HG03097 (cell line): ENCODE data around the gene FOXL3.

Source experiments
- ATAC-seq: cut with Tn5 transposase; IDR thresholded peaks from one replicate; pipeline ENCODE4 v1.9.1; 2021; ENCODE audit not compliant: unreplicated experiment, low FRiP score

FOXL3 gene

DNA sequence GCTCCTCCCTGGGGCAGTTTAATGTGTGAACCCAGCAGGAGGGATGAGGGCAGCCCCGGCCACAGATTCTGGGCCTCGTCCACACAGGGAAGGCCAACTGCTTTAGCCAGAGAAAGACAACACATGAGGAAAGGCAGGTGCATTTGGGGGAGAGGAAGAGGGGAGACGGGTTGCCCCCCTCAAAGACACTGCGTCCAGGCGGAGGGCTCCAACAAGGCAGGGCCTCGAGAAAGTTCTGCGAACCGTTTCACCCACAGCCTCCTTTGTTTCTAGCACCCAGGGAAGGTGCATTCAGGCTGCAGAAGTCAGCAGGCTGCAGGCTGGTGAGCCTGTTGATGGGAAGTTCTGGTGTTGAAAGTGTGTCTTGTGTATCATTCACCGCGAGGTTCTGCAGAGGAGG lies 10.1 kb downstream of the FOXL3 start:
- ATAC-seq, result no peak

- no peak for ATAC-seq
Observed at GRCh38 chr7:300546-301290, 10.7 kb downstream of the FOXL3 start.

GRCh38 chr7:301291-302053 lies 11.5 kb downstream of the FOXL3 start:
- no peak for ATAC-seq

DNA sequence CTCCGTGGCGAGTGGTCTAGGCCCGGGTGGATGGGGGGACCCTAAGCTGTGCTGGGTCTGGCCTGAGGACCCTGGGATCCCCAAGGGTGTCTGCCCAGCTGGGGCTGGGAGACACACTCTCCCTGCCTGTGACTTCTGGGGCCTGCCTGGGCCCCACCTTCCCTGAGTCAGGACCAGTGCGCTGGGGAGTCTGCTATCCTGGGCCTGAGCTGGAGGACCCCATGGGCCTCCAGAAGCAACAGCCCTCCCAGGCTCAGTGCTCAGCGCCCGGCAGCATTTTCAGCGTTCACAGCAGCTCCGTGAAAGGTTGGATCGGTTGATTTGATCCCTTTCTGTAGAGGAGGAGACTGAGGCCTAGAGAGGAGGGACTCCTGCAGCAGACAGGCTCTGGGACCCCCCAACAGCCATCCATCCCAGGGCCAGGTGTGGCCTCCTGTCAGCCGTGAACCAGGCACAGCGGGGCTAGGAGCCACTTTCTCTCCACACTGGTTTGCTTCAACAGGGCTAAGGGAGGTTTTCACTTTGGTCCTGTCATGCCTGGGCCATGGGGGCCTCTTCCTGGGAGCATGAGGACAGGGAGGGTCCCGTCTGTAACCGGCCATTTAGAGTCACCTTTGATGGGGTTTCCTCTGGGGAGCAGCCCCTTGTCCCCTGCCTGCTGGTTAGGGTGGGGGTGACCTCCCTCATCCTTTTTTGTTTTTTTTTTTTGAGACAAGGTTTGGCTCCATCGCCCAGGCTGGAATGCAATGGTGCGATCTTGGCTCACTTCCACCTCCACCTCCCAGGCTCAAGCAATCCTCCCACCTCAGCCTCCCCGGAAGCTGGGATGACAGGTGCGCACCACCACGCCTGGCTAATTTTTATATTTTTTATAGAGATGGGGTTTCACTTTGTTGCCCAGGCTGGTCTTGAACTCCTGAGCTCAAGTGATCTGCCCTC lies 12.4 kb downstream of the FOXL3 start:
- ATAC-seq, result no peak

- no peak for ATAC-seq
Observed at GRCh38 chr7:303425-303824, 13.5 kb downstream of the FOXL3 start.

- no peak for ATAC-seq
Observed at GRCh38 chr7:303884-304573, 14.1 kb downstream of the FOXL3 start.

- no peak for ATAC-seq
Observed at GRCh38 chr7:304574-305409, 14.8 kb downstream of the FOXL3 start.

DNA sequence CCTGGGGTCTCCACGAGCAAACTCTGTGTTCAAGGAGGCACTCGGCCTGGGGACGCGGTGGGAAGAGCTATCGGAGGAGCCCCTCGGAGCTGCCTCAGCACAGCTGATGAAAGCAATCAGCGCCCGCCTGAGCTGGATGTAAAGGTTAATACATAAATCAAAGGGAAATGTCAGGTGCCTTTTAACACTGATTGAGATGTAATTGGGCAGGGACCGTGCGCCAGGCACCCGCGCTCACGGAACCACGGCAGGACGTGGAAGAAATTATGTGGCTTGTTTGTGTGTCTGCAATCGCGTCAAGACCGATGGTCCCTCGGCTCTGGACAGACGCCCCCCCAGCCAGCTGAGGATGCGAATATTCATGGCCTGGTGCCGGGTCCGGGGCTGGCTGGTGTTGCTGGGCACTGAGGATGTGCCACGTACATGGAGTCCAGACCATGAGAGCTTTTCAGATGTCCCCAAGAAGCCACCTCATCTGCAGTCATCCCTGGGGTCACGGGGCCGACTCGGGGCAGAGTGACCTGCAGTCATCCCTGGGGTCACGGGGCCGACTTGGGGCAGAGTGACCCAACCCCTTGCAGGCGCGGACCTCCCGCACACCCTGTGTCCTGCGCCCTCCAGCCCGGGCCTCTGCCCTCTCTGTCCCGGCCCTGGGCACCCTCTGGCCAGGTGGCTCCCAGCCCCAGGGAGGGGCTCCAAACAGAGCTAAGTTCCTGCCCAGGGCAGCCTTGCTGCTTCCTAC lies 15.6 kb downstream of the FOXL3 start:
- ATAC-seq, result no peak

GRCh38 chr7:307970-308369 lies 18.0 kb downstream of the FOXL3 start:
- no peak for ATAC-seq

- ATAC-seq, result no peak
Observed at GRCh38 chr7:309586-310228, 19.7 kb downstream of the FOXL3 start.

GRCh38 chr7:311131-311680 lies 21.2 kb downstream of the FOXL3 start:
- ATAC-seq, result no peak

DNA sequence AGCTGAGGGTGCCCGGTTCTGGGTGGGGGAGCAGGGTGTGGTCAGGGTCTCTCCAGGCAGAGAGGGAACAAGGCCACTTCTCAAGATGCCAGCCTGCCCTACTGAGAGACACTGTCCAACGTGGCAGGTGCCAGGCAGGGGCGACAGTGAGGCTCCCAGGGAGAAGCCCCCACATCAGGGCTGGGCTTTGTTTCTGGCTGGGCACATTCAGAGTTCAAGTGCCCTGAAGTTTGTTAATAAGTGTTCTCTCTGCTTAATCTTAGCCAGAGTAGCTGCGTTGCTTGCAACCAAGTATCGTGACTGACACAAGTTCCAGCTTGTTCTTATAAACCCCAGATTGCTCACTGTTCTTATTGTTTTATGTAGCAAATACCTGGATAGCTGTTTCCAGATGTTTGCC lies 21.8 kb downstream of the FOXL3 start:
- ATAC-seq, result no peak

DNA sequence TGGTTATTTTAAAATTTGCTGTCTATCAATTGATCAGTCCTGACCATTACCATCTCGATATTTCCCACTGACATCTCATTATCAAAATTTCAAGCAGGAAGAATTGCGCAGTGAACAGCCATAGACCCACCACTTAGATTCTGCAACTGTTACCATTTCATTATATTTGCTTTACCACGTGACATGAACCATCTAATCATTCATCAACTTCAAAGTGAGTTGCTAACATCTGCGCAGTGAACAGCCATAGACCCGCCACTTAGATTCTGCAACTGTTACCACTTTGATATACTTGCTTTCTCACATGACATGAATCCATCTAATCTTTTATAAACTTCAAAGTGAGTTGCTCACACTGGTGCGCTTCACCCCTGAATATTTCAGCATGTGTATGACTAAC lies 22.5 kb downstream of the FOXL3 start:
- no peak for ATAC-seq

DNA sequence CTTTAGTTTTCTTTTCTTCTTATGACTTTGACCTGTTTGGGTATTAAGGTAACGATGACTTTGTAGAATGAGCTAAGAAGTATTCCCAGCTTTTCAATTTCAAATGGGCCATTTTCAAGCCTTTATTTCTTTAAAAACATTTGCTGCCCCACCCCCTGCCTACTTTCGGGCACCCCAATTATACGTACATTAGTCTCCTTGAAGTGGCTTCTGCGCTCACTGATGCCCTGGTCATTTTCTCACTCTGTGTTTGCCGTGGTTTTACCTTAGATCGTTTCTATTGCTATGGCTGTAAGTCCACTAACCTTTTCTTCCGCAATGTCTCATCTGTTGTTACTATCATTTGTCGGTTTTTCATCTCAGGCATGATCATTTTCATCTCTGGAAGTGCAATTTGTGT lies 24.9 kb downstream of the FOXL3 start:
- no peak for ATAC-seq

DNA sequence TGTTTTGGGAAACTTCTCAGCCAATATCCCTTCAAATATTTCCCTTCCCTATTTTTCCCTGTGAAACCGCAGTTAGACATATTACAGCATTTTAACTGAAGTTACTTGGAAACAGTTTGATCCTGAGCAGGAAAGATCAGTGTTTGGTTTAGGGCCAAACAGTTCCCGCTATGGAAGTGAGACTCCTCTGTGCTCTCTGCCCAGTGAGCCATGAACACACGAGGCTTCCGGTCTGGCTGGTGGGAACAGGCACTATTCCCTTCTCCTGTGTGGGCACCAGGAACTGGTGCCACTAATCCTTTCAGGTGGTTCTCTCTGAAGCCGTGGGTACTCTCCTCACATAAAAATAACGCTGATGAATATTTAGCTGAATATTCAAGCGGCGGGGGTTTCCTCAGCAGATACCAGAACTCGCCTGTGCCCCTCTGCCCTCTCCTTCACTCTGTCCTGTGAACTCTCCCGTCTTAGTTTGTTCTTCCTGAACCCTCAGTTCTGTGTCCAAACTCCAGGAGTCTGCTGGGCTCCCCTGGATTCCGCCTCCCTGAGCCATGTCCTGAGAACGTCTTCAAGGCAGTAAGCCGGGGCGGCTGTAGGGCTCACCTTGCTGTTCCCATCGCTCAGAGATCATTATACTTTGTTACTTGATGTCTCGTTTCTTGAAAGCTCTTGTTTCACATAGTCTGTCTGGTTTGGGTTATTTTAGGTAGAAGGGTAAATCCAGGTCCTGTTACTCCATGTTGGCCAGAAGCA lies 25.7 kb downstream of the FOXL3 start:
- ATAC-seq, result no peak

- no peak for ATAC-seq
Observed at GRCh38 chr7:317643-318405, 27.9 kb downstream of the FOXL3 start.

DNA sequence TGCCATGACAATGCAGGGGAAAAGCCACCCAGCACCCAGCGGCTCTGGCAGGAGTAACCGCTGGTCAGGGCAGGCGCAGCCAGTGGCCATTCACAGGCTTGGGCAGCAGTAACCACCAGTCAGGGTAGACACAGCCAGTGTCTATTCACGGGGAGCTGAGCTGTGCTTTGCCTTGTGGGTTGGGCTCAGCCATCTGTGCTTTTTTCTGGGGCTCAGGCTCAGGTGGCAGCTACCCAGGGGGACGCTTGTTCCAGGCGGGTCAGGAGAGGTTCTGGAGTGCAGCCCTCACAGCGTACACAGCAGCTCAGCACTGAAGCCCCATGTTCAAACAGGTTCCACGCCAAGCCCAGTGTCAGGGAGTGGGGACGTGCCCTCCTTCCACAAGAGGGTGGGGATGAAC lies 28.5 kb downstream of the FOXL3 start:
- ATAC-seq, result no peak
